Smooth muscle cell (in vitro differentiated cells): ENCODE data around the gene NTRK1. TPM values are rescaled to one million over a fixed set of nuclear protein-coding genes. Genes with fewer than 3 reads are reported as not detected.

Experiments
- DNase-seq: peaks from one replicate; lab custom pipeline; 2025; ENCODE audit not compliant: unreplicated experiment; lab: John Stamatoyannopoulos, UW
- H2AFZ ChIP-seq: fragments of 200-600 bp; sonication (generic); 2 replicates; pipeline ENCODE4 v1.6.0; 2016; ENCODE audit warnings: antibody characterized with exemption, low read depth, mild to moderate bottlenecking
- H3F3A ChIP-seq: fragments of 200-600 bp; sonication (generic); 2 replicates; pipeline ENCODE4 v1.6.0; 2017; ENCODE audit warnings: antibody characterized with exemption, low read depth
- H3K27ac ChIP-seq: fragments of 200-600 bp; sonication (generic); 2 replicates; pipeline ENCODE4 v1.5.1; 2016; ENCODE audit warnings: low read depth, mild to moderate bottlenecking
- H3K27me3 ChIP-seq: fragments of 200-600 bp; sonication (generic); 2 replicates; pipeline ENCODE4 v1.6.1; 2016; ENCODE audit warnings: low read depth, mild to moderate bottlenecking
- H3K36me3 ChIP-seq: fragments of 200-600 bp; sonication (generic); 2 replicates; pipeline ENCODE4 v1.5.1; 2016; ENCODE audit warnings: low read depth
- H3K4me1 ChIP-seq: fragments of 200-600 bp; sonication (generic); 2 replicates; pipeline ENCODE4 v1.5.1; 2016; ENCODE audit warnings: low read depth
- H3K4me2 ChIP-seq: fragments of 200-600 bp; sonication (generic); 2 replicates; pipeline ENCODE4 v1.6.0; 2016; ENCODE audit warnings: mild to moderate bottlenecking
- H3K4me3 ChIP-seq: fragments of 200-600 bp; sonication (generic); 2 replicates; pipeline ENCODE4 v1.5.1; 2016; ENCODE audit warnings: mild to moderate bottlenecking
- H3K79me2 ChIP-seq: fragments of 200-600 bp; sonication (generic); 2 replicates; pipeline ENCODE4 v1.6.0; 2016; ENCODE audit warnings: low read depth, mild to moderate bottlenecking
- H3K9ac ChIP-seq: fragments of 200-600 bp; sonication (generic); 2 replicates; pipeline ENCODE4 v1.6.0; 2016; ENCODE audit warnings: low read depth
- H3K9me3 ChIP-seq: fragments of 200-600 bp; sonication (generic); replicated peaks from 2 replicates; pipeline ENCODE4 v1.5.1; 2016; ENCODE audit warnings: low read depth
- H4K20me1 ChIP-seq: fragments of 200-600 bp; sonication (generic); 2 replicates; pipeline ENCODE4 v1.6.0; 2016; ENCODE audit warnings: low read depth
- WGBS: methylation state at CpG from one replicate; pipeline ENCODE4 v1.1.7; 2016; ENCODE audit warnings: low lambda C conversion rate; 5-methylcytosine and 5-hydroxymethylcytosine counted together
- polyA plus RNA-seq: library from polyadenylated mRNA; unstranded; fragments of >200 nt; fragmentation: Nextera tagmentation; extraction: Ambion mirVana; gene quantifications from 2 replicates; pipeline ENCODE4 v1.2.1, GENCODE V29; 2016
- total RNA-seq: library from RNA; depleted of rRNA; stranded (reverse); fragments of >200 nt; gene quantifications from 2 replicates; pipeline ENCODE4 v1.2.3, GENCODE V29; 2014
- TF ChIP-seq, protein P1 (sequence below): fragments of 200-600 bp; sonication (generic); IDR thresholded peaks from 2 replicates; pipeline ENCODE4 v1.5.1; 2017; ENCODE audit warnings: borderline replicate concordance, mild to moderate bottlenecking, antibody characterized with exemption; ENCODE audit not compliant: insufficient read depth, poor library complexity, severe bottlenecking

Gene NTRK1
- total and polyA plus RNA-seq, 2 experiments from 2014 or later: 0.85 to 3.6 TPM

DNA sequence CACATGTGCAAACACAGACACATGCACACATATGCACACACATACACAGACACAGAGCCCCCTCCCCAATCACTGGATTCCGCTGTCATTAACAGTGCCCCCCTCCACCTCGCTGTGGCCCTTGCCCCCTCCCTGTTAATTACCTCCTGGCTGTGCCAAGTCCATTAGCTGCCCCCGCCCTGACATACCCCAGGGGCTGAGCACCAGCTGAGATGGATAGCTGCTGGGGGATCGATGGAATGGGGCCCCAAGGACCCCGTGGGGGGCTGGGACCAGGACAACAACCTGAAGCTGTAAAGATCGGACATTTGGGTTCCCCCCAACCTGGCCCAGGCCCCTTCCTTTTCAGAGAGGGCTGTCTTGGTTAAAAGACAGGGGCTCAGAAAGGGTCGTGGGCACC is 23.3 kb downstream of the NTRK1 start:
- H3K9ac ChIP-seq: no peak overlapping the region
- H3K79me2 ChIP-seq: no peaks in the 10 kb centered on the region
- whole genome bisulfite sequencing: 88% methylated on average over 7 of the region's 7 CpGs
- TF ChIP-seq, protein P1, sequence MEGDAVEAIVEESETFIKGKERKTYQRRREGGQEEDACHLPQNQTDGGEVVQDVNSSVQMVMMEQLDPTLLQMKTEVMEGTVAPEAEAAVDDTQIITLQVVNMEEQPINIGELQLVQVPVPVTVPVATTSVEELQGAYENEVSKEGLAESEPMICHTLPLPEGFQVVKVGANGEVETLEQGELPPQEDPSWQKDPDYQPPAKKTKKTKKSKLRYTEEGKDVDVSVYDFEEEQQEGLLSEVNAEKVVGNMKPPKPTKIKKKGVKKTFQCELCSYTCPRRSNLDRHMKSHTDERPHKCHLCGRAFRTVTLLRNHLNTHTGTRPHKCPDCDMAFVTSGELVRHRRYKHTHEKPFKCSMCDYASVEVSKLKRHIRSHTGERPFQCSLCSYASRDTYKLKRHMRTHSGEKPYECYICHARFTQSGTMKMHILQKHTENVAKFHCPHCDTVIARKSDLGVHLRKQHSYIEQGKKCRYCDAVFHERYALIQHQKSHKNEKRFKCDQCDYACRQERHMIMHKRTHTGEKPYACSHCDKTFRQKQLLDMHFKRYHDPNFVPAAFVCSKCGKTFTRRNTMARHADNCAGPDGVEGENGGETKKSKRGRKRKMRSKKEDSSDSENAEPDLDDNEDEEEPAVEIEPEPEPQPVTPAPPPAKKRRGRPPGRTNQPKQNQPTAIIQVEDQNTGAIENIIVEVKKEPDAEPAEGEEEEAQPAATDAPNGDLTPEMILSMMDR: no peak
- H3K9me3 ChIP-seq: no peaks in the 10 kb centered on the region
- DNase-seq: no peak
- H3K36me3 ChIP-seq: no peaks in the 10 kb centered on the region
- no peak overlapping the region for H3K4me3 ChIP-seq
- H3K4me2 ChIP-seq: no peak overlapping the region
- no peak overlapping the region for H2AFZ ChIP-seq
- H3F3A ChIP-seq: no peaks in the 10 kb centered on the region
- H3K27me3 ChIP-seq: no peaks in the 10 kb centered on the region
- no peak overlapping the region for H3K27ac ChIP-seq
- H4K20me1 ChIP-seq: no peaks in the 10 kb centered on the region
- H3K4me1 ChIP-seq: peaks cover 12% of the 10 kb centered on the region

DNA sequence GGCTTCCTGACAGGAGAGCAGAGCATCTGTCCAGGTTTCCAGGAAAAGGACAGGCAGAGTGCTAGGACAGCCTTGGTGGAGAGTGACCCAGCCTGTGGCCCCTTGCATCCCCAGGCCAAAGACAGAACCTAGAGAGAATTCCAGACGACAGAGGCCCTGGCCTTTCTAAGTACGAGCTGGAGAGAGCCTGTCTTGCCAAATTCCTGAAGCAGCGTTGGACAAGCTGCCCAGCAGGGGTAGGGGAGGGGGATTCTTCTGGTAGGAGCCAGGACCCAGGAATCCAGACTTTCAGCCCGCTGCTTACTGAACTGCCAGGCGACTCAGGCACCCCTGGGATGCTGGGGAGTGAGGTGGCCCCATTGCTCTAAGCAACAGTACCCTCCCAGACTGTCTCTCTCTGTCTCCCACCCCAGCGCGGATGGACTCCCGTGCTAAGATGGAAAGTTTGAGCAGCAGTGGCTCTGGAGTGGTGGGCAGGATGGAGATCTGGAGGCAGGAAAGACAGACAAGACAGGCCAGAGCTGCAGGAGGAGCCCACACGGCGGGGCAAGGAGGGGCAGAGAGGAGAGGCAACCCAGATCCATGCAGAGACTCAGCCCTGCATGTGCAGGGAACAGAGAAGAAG is 24.0 kb downstream of the NTRK1 start:
- WGBS: 34% methylated on average over 10 of the region's 10 CpGs
- H3K27me3 ChIP-seq: no peaks in the 10 kb centered on the region

DNA sequence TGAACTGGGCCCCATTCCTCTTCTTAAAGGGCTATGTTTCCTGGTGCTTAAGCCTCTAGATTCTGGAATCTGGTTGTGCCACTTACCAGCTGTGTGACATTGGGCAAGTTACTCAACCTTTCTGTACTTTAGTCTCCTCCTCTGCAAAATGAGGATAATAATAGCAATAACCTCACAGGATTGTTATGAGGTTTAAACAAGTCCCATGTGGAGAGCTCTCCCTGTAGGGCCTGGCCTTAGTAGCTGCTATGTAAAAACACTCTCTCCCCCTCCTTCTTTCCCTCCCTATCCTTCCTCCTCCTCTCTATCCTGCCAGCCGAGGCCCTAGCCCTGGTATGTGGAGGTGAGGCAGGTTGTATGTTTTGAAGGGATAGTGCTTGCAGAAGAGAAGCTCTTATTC is 24.6 kb downstream of the NTRK1 start:
- Histone ChIP-seq H3K9me3 (no peaks in the 10 kb centered on the region), H3K79me2 (no peaks in the 10 kb centered on the region), H4K20me1 (no peaks in the 10 kb centered on the region), H2AFZ (no peak overlapping the region), H3K36me3 (no peaks in the 10 kb centered on the region), H3K4me1 (peaks cover 12% of the 10 kb centered on the region), H3K4me2 (no peak overlapping the region), H3K27me3 (no peaks in the 10 kb centered on the region), H3K4me3 (no peak overlapping the region), H3F3A (no peaks in the 10 kb centered on the region), H3K9ac (no peak overlapping the region), H3K27ac (no peak overlapping the region)
- TF ChIP-seq, protein P1: no peak
- 70% methylated on average over 1 of the region's 1 CpG for WGBS
- DNase-seq: no peak

More for the DNA sequence above, 24.0 kb downstream of the NTRK1 start:
- TF ChIP-seq, protein P1: no peak
- H2AFZ ChIP-seq: no peak overlapping the region
- H3K9ac ChIP-seq: no peak overlapping the region
- peaks cover 12% of the 10 kb centered on the region for H3K4me1 ChIP-seq
- no peak overlapping the region for H3K4me2 ChIP-seq
- H4K20me1 ChIP-seq: no peaks in the 10 kb centered on the region
- no peak for DNase-seq
- H3K4me3 ChIP-seq: no peak overlapping the region
- H3F3A ChIP-seq: no peaks in the 10 kb centered on the region
- no peaks in the 10 kb centered on the region for H3K9me3 ChIP-seq
- H3K27ac ChIP-seq: no peak overlapping the region
- no peaks in the 10 kb centered on the region for H3K79me2 ChIP-seq
- no peaks in the 10 kb centered on the region for H3K36me3 ChIP-seq

DNA sequence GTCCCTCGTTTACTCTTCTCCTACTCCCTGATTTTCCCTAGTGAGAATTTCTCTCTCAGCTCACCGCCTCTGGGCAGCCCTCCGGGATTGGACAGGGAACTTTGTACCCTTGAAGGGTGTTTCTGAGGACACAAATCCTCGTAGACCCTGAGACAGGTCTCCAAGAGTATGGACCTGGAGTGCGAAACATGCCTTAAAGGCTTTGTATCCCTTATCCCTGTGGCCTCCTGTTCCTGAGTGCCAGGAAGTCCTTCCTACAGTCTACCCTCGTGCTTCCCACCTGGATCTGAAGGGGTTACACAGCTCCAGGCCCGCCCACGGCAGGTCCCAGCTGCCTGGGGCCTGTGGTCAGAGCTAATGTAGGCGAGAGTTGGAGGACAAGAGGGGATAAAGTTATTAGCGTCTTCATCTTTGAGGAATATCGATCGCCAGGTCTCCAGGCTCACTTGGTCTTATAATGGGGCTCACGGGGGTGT is 25.3 kb downstream of the NTRK1 start:
- Histone ChIP-seq H3K27me3 (no peaks in the 10 kb centered on the region), H4K20me1 (no peaks in the 10 kb centered on the region), H3F3A (no peaks in the 10 kb centered on the region), H3K36me3 (no peaks in the 10 kb centered on the region), H3K27ac (no peak overlapping the region), H3K79me2 (no peaks in the 10 kb centered on the region), H3K9ac (no peak overlapping the region), H3K9me3 (no peaks in the 10 kb centered on the region), H3K4me1 (peaks cover 12% of the 10 kb centered on the region), H2AFZ (no peak overlapping the region), H3K4me2 (no peak overlapping the region), H3K4me3 (no peak overlapping the region)
- 58% methylated on average over 13 of the region's 13 CpGs for WGBS
- DNase-seq: no peak
- TF ChIP-seq, protein P1: no peak
